HL-60 (cell line): Measurements from ENCODE around the gene KCTD5.

Experiments used
- DNase-seq, 2 experiments: peaks; one replicate each; pipeline ENCODE4 v3.0.0-alpha.2; 2010 to 2020; ENCODE audit warnings: low read depth in 1 of 2, low spot score in 1 of 2
- H3K27ac ChIP-seq: fragments of 250-450 bp; sonication (Bioruptor Pico); replicated peaks from 2 replicates; pipeline ENCODE4 v1.5.1; 2020; ENCODE audit warnings: mild to moderate bottlenecking, moderate library complexity
- H3K27me3 ChIP-seq: fragments of 250-450 bp; sonication (Bioruptor Pico); 2 replicates; pipeline ENCODE4 v1.5.1; 2021; ENCODE audit warnings: mild to moderate bottlenecking, moderate library complexity; ENCODE audit not compliant: insufficient read depth, poor library complexity, severe bottlenecking
- H3K4me3 ChIP-seq: replicated peaks from 2 replicates; pipeline ENCODE4 v1.5.1; 2011; ENCODE audit warnings: mild to moderate bottlenecking, control low read depth, low read length; ENCODE audit not compliant: insufficient read depth
- GABPA ChIP-seq: IDR thresholded peaks from 2 replicates; pipeline ENCODE4 v1.6.1; 2012; ENCODE audit warnings: low read depth
- POLR2AphosphoS5 ChIP-seq: IDR thresholded peaks from 2 replicates; pipeline ENCODE4 v1.6.1; 2012; ENCODE audit warnings: low read depth
- REST ChIP-seq: IDR thresholded peaks from 2 replicates; pipeline ENCODE4 v1.6.1; 2012; ENCODE audit warnings: low read depth; ENCODE audit not compliant: insufficient replicate concordance
- SPI1 ChIP-seq: IDR thresholded peaks from 2 replicates; pipeline ENCODE4 v1.6.1; 2012; ENCODE audit warnings: low read depth, mild to moderate bottlenecking, borderline replicate concordance
- TF ChIP-seq, protein P1 (sequence below): IDR thresholded peaks from one replicate; pipeline ENCODE4 v1.5.1; 2011; ENCODE audit warnings: low read length, control low read depth, inconsistent platforms; ENCODE audit not compliant: insufficient read depth

KCTD5 gene

GRCh38 chr16:2749476-2749875, 67.2 kb downstream of the KCTD5 start:
- Histone ChIP-seq H3K27me3 (no peaks in the 10 kb centered on the region), H3K27ac (no peak overlapping the region), H3K4me3 (no peak overlapping the region)
- no peak for DNase-seq
- TF ChIP-seq, protein P1, sequence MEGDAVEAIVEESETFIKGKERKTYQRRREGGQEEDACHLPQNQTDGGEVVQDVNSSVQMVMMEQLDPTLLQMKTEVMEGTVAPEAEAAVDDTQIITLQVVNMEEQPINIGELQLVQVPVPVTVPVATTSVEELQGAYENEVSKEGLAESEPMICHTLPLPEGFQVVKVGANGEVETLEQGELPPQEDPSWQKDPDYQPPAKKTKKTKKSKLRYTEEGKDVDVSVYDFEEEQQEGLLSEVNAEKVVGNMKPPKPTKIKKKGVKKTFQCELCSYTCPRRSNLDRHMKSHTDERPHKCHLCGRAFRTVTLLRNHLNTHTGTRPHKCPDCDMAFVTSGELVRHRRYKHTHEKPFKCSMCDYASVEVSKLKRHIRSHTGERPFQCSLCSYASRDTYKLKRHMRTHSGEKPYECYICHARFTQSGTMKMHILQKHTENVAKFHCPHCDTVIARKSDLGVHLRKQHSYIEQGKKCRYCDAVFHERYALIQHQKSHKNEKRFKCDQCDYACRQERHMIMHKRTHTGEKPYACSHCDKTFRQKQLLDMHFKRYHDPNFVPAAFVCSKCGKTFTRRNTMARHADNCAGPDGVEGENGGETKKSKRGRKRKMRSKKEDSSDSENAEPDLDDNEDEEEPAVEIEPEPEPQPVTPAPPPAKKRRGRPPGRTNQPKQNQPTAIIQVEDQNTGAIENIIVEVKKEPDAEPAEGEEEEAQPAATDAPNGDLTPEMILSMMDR = no peak
- TF ChIP-seq SPI1 (no peak), POLR2AphosphoS5 (no peak), GABPA (no peak), REST (no peak)

DNA sequence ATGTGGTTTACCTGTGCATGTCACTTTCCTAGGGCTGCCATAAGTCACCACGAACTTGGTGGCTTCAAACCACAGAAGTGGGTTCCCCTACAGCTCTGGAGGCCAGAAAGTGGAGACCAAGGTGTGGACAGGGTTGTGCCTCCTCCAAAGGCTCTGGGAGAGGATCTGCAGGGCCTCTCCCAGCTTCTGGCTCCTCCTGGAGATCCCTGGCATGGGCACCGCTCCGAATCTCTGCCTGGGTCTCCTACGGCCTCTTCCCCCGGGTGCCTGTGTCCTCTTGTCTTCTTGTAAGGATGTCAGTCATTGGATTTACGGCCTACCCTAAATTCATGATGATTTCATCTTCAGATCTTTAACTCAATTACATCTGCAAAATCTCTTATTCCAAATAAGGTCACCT, 67.6 kb downstream of the KCTD5 start:
- Histone ChIP-seq H3K27ac (no peak overlapping the region), H3K27me3 (no peaks in the 10 kb centered on the region), H3K4me3 (no peak overlapping the region)

DNA sequence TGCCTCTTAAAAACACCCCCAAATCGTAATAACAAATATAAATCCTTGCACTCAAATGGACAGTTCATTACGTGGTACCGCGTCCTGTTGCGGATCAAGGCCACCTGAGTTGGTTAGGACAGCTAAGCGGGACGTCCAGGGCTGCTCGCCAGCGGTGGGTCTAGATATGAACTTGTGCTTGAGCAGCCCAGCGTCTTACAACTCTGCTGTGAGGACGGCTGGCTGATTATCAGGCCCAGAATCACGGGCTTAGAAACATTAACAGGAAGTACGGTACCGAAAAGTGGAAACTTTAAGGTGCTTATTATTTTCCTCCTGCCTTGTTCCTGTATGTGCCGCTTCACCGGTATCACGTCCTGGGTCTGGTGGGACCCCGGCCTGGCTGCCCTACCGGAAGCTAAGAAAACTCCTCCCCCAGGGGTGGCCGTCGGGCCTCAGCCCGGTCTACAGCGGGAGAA, 69.3 kb downstream of the KCTD5 start:
- TF ChIP-seq, protein P1 = no peak
- no peak for TF ChIP-seq SPI1
- TF ChIP-seq POLR2AphosphoS5 = no peak
- TF ChIP-seq REST = no peak
- peak; percentile 44; the same call in 1 of the 2 replicates for TF ChIP-seq GABPA
- no peaks in the 10 kb centered on the region for H3K27me3 ChIP-seq
- H3K4me3 ChIP-seq = peak overlapping the region; percentile 50
- H3K27ac ChIP-seq = peak overlapping the region; percentile 96
- DNase-seq = no peak

More for the DNA sequence above, 67.6 kb downstream of the KCTD5 start:
- no peak for TF ChIP-seq SPI1
- no peak for TF ChIP-seq REST
- no peak for TF ChIP-seq POLR2AphosphoS5
- TF ChIP-seq, protein P1 = no peak
- no peak for TF ChIP-seq GABPA
- DNase-seq = no peak
